GM21526 (cell line): ENCODE results near the gene PRSS57.

Experiments
- ATAC-seq: cut with Tn5 transposase; IDR thresholded peaks from one replicate; pipeline ENCODE4 v1.9.1; 2021; ENCODE audit warnings: moderate library complexity; ENCODE audit not compliant: unreplicated experiment, low FRiP score

Gene PRSS57

GRCh38 chr19:639253-640160 lies 55.7 kb downstream of the PRSS57 start, which contains the start of gene FGF22:
Gene FGF22, plus strand, starts transcription at chr19:639879. Its CDS starts 47 bp downstream, at chr19:639926.
- peak; percentile 42 for ATAC-seq

- ATAC-seq = no peak
These were observed 56.4 kb downstream of the PRSS57 start for GRCh38 chr19:638906-639252.
